Skeletal muscle cell (primary cell): ENCODE data around the gene GLDN.
A peak's percentile ranks its signal among the peaks of the same experiment; 100 is the strongest.

Experiments used
- DNase-seq: peaks from one replicate; pipeline ENCODE4 v3.0.0-alpha.2; 2010; ENCODE audit warnings: low read depth
- H3K4me3 ChIP-seq: 2 replicates; pipeline ENCODE4 v1.5.1; 2011; ENCODE audit warnings: low read depth, mild to moderate bottlenecking, control low read depth, low read length, moderate library complexity

GLDN gene

GRCh38 chr15:51320843-51321242, 20.6 kb upstream of the GLDN start:
- H3K4me3 ChIP-seq: no peak overlapping the region
- DNase-seq: no peak

- DNase-seq: no peak
- H3K4me3 ChIP-seq: no peak overlapping the region
These were observed 20.1 kb upstream of the GLDN start for GRCh38 chr15:51321316-51321715.

- peak; percentile 64 for DNase-seq
- H3K4me3 ChIP-seq: no peak overlapping the region
These were observed 18.7 kb upstream of the GLDN start for GRCh38 chr15:51322621-51323296.

- DNase-seq: no peak
These were observed 17.7 kb upstream of the GLDN start for GRCh38 chr15:51323749-51324148.

GRCh38 chr15:51325167-51325566, 16.3 kb upstream of the GLDN start:
- DNase-seq: no peak
- H3K4me3 ChIP-seq: no peak overlapping the region

More at GRCh38 chr15:51323749-51324148, 17.7 kb upstream of the GLDN start:
- no peak overlapping the region for H3K4me3 ChIP-seq

GRCh38 chr15:51327081-51327480, 14.4 kb upstream of the GLDN start:
- H3K4me3 ChIP-seq: no peak overlapping the region

GRCh38 chr15:51328926-51329325, 12.5 kb upstream of the GLDN start:
- no peak overlapping the region for H3K4me3 ChIP-seq
- no peak for DNase-seq

More at GRCh38 chr15:51327081-51327480, 14.4 kb upstream of the GLDN start:
- DNase-seq: no peak

- DNase-seq: no peak
- no peak overlapping the region for H3K4me3 ChIP-seq
These were observed 10.3 kb upstream of the GLDN start for GRCh38 chr15:51331141-51331540.

GRCh38 chr15:51332206-51333147, 9.0 kb upstream of the GLDN start:
- DNase-seq: no peak
- no peak overlapping the region for H3K4me3 ChIP-seq

- H3K4me3 ChIP-seq: no peak overlapping the region
- DNase-seq: no peak
These were observed 7.9 kb upstream of the GLDN start for GRCh38 chr15:51333571-51333970.

GRCh38 chr15:51334011-51334451, 7.4 kb upstream of the GLDN start:
- no peak overlapping the region for H3K4me3 ChIP-seq
- no peak for DNase-seq

- no peak overlapping the region for H3K4me3 ChIP-seq
- DNase-seq: no peak
These were observed 6.4 kb upstream of the GLDN start for GRCh38 chr15:51335087-51335486.

GRCh38 chr15:51335538-51336410, 5.7 kb upstream of the GLDN start:
- no peak for DNase-seq
- H3K4me3 ChIP-seq: no peak overlapping the region

- no peak within 1 kb of the TSS for H3K4me3 ChIP-seq
- DNase-seq: no peak
These were observed 3.0 kb upstream of the GLDN start, which contains the start of gene CYP19A1 for GRCh38 chr15:51338496-51338895. Gene CYP19A1, minus strand, starts transcription at chr15:51338596. Its CDS starts 95,684 bp downstream, at chr15:51242912.

- DNase-seq: no peak
- peak overlapping the region; percentile 42 for H3K4me3 ChIP-seq
These were observed 958 bp downstream of the GLDN start for GRCh38 chr15:51342227-51342999.

- no peak overlapping the region for H3K4me3 ChIP-seq
- no peak for DNase-seq
These were observed 2.0 kb downstream of the GLDN start for GRCh38 chr15:51343466-51343865.

GRCh38 chr15:51346136-51346535, 4.7 kb downstream of the GLDN start:
- no peak overlapping the region for H3K4me3 ChIP-seq
- DNase-seq: no peak

- H3K4me3 ChIP-seq: no peak overlapping the region
These were observed 7.2 kb downstream of the GLDN start for GRCh38 chr15:51348688-51349087.

More at GRCh38 chr15:51348688-51349087, 7.2 kb downstream of the GLDN start:
- no peak for DNase-seq
